H1 (cell line): ENCODE data around the gene NPSR1. TPM values are rescaled to one million over a fixed set of nuclear protein-coding genes. Genes with fewer than 3 reads are reported as not detected.

Experiments used
- CTCF ChIA-PET: fragments of 300-600 bp; sonication (Branson Sonifier 250); formaldehyde crosslinking; loops from one replicate; lab custom pipeline; 2021; ENCODE audit not compliant: partially characterized antibody; lab: Charles Lee
- POLR2A ChIA-PET: fragments of 300-600 bp; sonication (Branson Sonifier 250); formaldehyde crosslinking; loops from one replicate; lab custom pipeline; 2021; ENCODE audit warnings: inconsistent platforms; ENCODE audit not compliant: partially characterized antibody; lab: Charles Lee
- DNase-seq, 2 experiments: peaks; one replicate each; pipeline versions ENCODE4 v3.0.0 to v3.0.0-alpha.2; 2010 to 2022; ENCODE audit warnings: low spot score in 2 of 2, low read depth in 1 of 2, mixed read lengths in 1 of 2
- FAIRE-seq: peaks from 2 replicates; lab custom pipeline; 2011; peaks lifted over from hg19 to GRCh38; lab: Jason Lieb, UNC
- H2AFZ ChIP-seq: 2 replicates; pipeline ENCODE4 v1.8.1; 2012; ENCODE audit warnings: low read length, inconsistent platforms
- H2AK5ac ChIP-seq: 2 replicates; pipeline ENCODE4 v1.6.1; 2013; ENCODE audit warnings: low read depth, low read length
- H2BK120ac ChIP-seq: replicated peaks from 2 replicates; pipeline ENCODE3; 2013; ENCODE audit warnings: low read depth, low read length, inconsistent platforms
- H2BK12ac ChIP-seq: 2 replicates; pipeline ENCODE4 v1.6.1; 2013; ENCODE audit warnings: low read depth, low read length
- H2BK15ac ChIP-seq: 2 replicates; pipeline ENCODE4 v1.6.1; 2013; ENCODE audit warnings: low read length
- H2BK20ac ChIP-seq: 2 replicates; pipeline ENCODE4 v1.6.1; 2013; ENCODE audit warnings: low read length
- H2BK5ac ChIP-seq: 2 replicates; pipeline ENCODE4 v1.6.1; 2013; ENCODE audit warnings: low read depth, low read length
- H3K14ac ChIP-seq: 2 replicates; pipeline ENCODE4 v1.6.1; 2013; ENCODE audit warnings: inconsistent platforms; ENCODE audit not compliant: insufficient read length
- H3K18ac ChIP-seq: 2 replicates; pipeline ENCODE4 v1.6.1; 2013; ENCODE audit warnings: low read length; ENCODE audit errors: extremely low read depth
- H3K23ac ChIP-seq: 2 replicates; pipeline ENCODE4 v1.6.1; 2013; ENCODE audit warnings: inconsistent platforms; ENCODE audit not compliant: insufficient read length
- H3K23me2 ChIP-seq: 2 replicates; pipeline ENCODE4 v1.6.1; 2013; ENCODE audit warnings: low read depth, low read length
- H3K27ac ChIP-seq: 2 replicates; pipeline ENCODE4 v1.6.1; 2011; ENCODE audit warnings: low read depth, low read length, inconsistent platforms
- H3K27me3 ChIP-seq, 4 experiments: replicated peaks in 1 of 4; 1 replicate in 1 of 4; 2 replicates in 3 of 4; pipeline versions ENCODE4 v1.6.1 to v1.8.1; 2011 to 2013; ENCODE audit warnings: low read length in 3 of 4, mild to moderate bottlenecking in 3 of 4, inconsistent platforms in 2 of 4, mixed read lengths in 2 of 4, moderate library complexity in 1 of 4; ENCODE audit not compliant: control insufficient read depth in 3 of 4, insufficient read depth in 3 of 4; ENCODE audit errors: extremely low read depth in 1 of 4
- H3K36me3 ChIP-seq, 4 experiments: 2 replicates each; pipeline versions ENCODE4 v1.6.1 to v1.8.1; 2011 to 2013; ENCODE audit warnings: mild to moderate bottlenecking in 4 of 4, low read length in 3 of 4, moderate library complexity in 2 of 4, control low read depth in 1 of 4, inconsistent platforms in 1 of 4; ENCODE audit not compliant: insufficient read depth in 4 of 4, control insufficient read depth in 2 of 4
- H3K4ac ChIP-seq: replicated peaks from 2 replicates; pipeline ENCODE3; 2013; ENCODE audit warnings: low read length, low read depth, mixed read lengths, inconsistent platforms; ENCODE audit not compliant: insufficient read length
- H3K4me1 ChIP-seq, 4 experiments: replicated peaks in 1 of 4; 1 replicate in 1 of 4; 2 replicates in 3 of 4; pipeline versions ENCODE4 v1.6.1 to v1.8.1; 2011 to 2013; ENCODE audit warnings: low read length in 3 of 4, inconsistent platforms in 2 of 4, mixed read lengths in 1 of 4; ENCODE audit not compliant: insufficient read depth in 4 of 4, control insufficient read depth in 3 of 4
- H3K4me2 ChIP-seq, 2 experiments: 2 replicates each; pipeline versions ENCODE4 v1.6.1 to v1.8.1; 2011 to 2013; ENCODE audit warnings: low read depth in 2 of 2, low read length in 2 of 2, control low read depth in 1 of 2, inconsistent platforms in 1 of 2, mild to moderate bottlenecking in 1 of 2; ENCODE audit not compliant: insufficient read depth in 1 of 2
- H3K4me3 ChIP-seq, 4 experiments: fragments of 200-600, 300-600 bp in 1 of 4; sonication (generic), shearing (Covaris generic), sonication (Bioruptor Twin) in 1 of 4; 2 replicates each; pipeline versions ENCODE4 v1.5.1 to v1.8.1; 2011 to 2016; ENCODE audit warnings: low read length in 4 of 4, low read depth in 3 of 4, control low read depth in 2 of 4, inconsistent platforms in 2 of 4, mild to moderate bottlenecking in 2 of 4, mixed read lengths in 1 of 4, moderate library complexity in 1 of 4; ENCODE audit not compliant: insufficient read depth in 2 of 4; ENCODE audit errors: extremely low read depth in 1 of 4
- H3K56ac ChIP-seq: replicated peaks from 2 replicates; pipeline ENCODE3; 2013; ENCODE audit warnings: low read depth, mild to moderate bottlenecking, mixed read lengths, low read length, inconsistent platforms; ENCODE audit not compliant: insufficient read length
- H3K79me1 ChIP-seq: 2 replicates; pipeline ENCODE4 v1.6.1; 2013; ENCODE audit warnings: low read depth, low read length, control low read depth
- H3K79me2 ChIP-seq, 2 experiments: 2 replicates each; pipeline versions ENCODE4 v1.6.1 to v1.8.1; 2012 to 2013; ENCODE audit warnings: low read length in 2 of 2, mild to moderate bottlenecking in 2 of 2, inconsistent platforms in 1 of 2; ENCODE audit not compliant: insufficient read depth in 2 of 2, control insufficient read depth in 1 of 2
- H3K9ac ChIP-seq, 4 experiments: replicated peaks in 1 of 4; 1 replicate in 1 of 4; 2 replicates in 3 of 4; pipeline versions ENCODE4 v1.6.1 to v1.8.1; 2011 to 2013; ENCODE audit warnings: low read depth in 3 of 4, low read length in 3 of 4, control low read depth in 2 of 4, mild to moderate bottlenecking in 2 of 4, moderate library complexity in 2 of 4, inconsistent platforms in 1 of 4; ENCODE audit errors: extremely low read depth in 1 of 4
- H3K9me3 ChIP-seq, 2 experiments: 2 replicates each; pipeline versions ENCODE4 v1.6.1 to v1.8.1; 2012 to 2013; ENCODE audit warnings: mild to moderate bottlenecking in 2 of 2, moderate library complexity in 2 of 2, control low read depth in 1 of 2, inconsistent platforms in 1 of 2, low read depth in 1 of 2, low read length in 1 of 2, mixed read lengths in 1 of 2; ENCODE audit not compliant: insufficient read depth in 2 of 2
- H4K20me1 ChIP-seq, 2 experiments: replicated peaks in 1 of 2; 2 replicates each; pipeline versions ENCODE3 to v1.8.1; 2011 to 2013; ENCODE audit warnings: inconsistent platforms in 2 of 2, low read length in 2 of 2, mild to moderate bottlenecking in 1 of 2; ENCODE audit not compliant: insufficient read depth in 2 of 2, control insufficient read depth in 1 of 2
- H4K5ac ChIP-seq: 2 replicates; pipeline ENCODE4 v1.6.1; 2013; ENCODE audit warnings: low read length, low read depth, mixed read lengths, inconsistent platforms; ENCODE audit not compliant: insufficient read length
- H4K8ac ChIP-seq: 2 replicates; pipeline ENCODE4 v1.8.0; 2013; ENCODE audit warnings: mild to moderate bottlenecking, moderate library complexity, low read length, inconsistent platforms; ENCODE audit not compliant: insufficient read depth; ENCODE audit errors: extremely low read depth
- H4K91ac ChIP-seq: replicated peaks from 2 replicates; pipeline ENCODE3; 2013; ENCODE audit warnings: low read length, mixed read lengths, inconsistent platforms; ENCODE audit not compliant: insufficient read length
- ASH2L ChIP-seq: fragments of 200-600, 300-600 bp; sonication (generic); IDR thresholded peaks from one replicate; pipeline ENCODE4 v1.7.1; 2017; ENCODE audit warnings: low read length
- ATF3 ChIP-seq: IDR thresholded peaks from 2 replicates; pipeline ENCODE4 v1.6.1; 2011; ENCODE audit warnings: low read depth, mild to moderate bottlenecking, low read length; ENCODE audit not compliant: insufficient read depth
- CTCF ChIP-seq, 3 experiments: IDR thresholded peaks; 1 replicate in 2 of 3; 2 replicates in 1 of 3; pipeline versions ENCODE4 v1.5.1 to v1.6.1; 2011; ENCODE audit warnings: low read length in 3 of 3, mild to moderate bottlenecking in 3 of 3, inconsistent platforms in 2 of 3, low read depth in 1 of 3, moderate library complexity in 1 of 3; ENCODE audit not compliant: insufficient read depth in 1 of 3; ENCODE audit errors: control extremely low read depth in 1 of 3
- EP300 ChIP-seq, 2 experiments: IDR thresholded peaks; 1 replicate in 1 of 2; 2 replicates in 1 of 2; pipeline ENCODE4 v1.6.1; 2011 to 2012; ENCODE audit warnings: low read depth in 2 of 2, low read length in 2 of 2, mild to moderate bottlenecking in 2 of 2, borderline replicate concordance in 1 of 2, inconsistent platforms in 1 of 2, moderate library complexity in 1 of 2
- EZH2 ChIP-seq: fragments of 200-600 bp; sonication (generic); IDR thresholded peaks from 2 replicates; pipeline ENCODE4 v1.7.1; 2012; ENCODE audit warnings: low read depth, mild to moderate bottlenecking, moderate library complexity, low read length, inconsistent platforms; ENCODE audit not compliant: severe bottlenecking
- HDAC2 ChIP-seq, 2 experiments: fragments of 300-600 bp in 1 of 2; sonication (generic) in 1 of 2; IDR thresholded peaks; 2 replicates each; pipeline ENCODE4 v1.6.1; 2011 to 2012; ENCODE audit warnings: low read depth in 2 of 2, low read length in 2 of 2, mild to moderate bottlenecking in 2 of 2, moderate library complexity in 2 of 2, borderline replicate concordance in 1 of 2, inconsistent platforms in 1 of 2
- KDM1A ChIP-seq: fragments of 200-600, 300-600 bp; sonication (generic); IDR thresholded peaks from 2 replicates; pipeline ENCODE4 v1.7.1; 2016; ENCODE audit warnings: mild to moderate bottlenecking, low read length, borderline replicate concordance
- KDM5A ChIP-seq: fragments of 200-600 bp; IDR thresholded peaks from 2 replicates; pipeline ENCODE4 v1.7.1; 2012; ENCODE audit warnings: mild to moderate bottlenecking, low read length, inconsistent platforms, mixed read lengths
- NRF1 ChIP-seq: IDR thresholded peaks from 2 replicates; pipeline ENCODE4 v1.6.1; 2011; ENCODE audit warnings: mild to moderate bottlenecking, low read depth, low read length, improper control_type of control experiment
- POLR2AphosphoS5 ChIP-seq: IDR thresholded peaks from 2 replicates; pipeline ENCODE4 v1.6.1; 2011; ENCODE audit warnings: low read depth, low read length
- TEAD4 ChIP-seq: IDR thresholded peaks from 2 replicates; pipeline ENCODE4 v1.6.1; 2012; ENCODE audit warnings: low read depth, low read length, inconsistent platforms, mixed read lengths
- WGBS, 2 experiments: shearing (Covaris generic) in 1 of 2; methylation state at CpG; one replicate each; pipeline versions ENCODE4 v1.1.6 to v1.1.7; 2013 to 2015; ENCODE audit warnings: low lambda C conversion rate in 2 of 2, mixed read lengths in 2 of 2, inconsistent platforms in 1 of 2, low coverage in 1 of 2, missing lambda C conversion rate in 1 of 2; ENCODE audit not compliant: insufficient replicate concordance in 2 of 2, insufficient coverage in 1 of 2, insufficient read length in 1 of 2; ENCODE audit errors: extremely low coverage in 1 of 2, missing lambda C conversion rate in 1 of 2; 5-methylcytosine and 5-hydroxymethylcytosine counted together
- polyA plus RNA-seq, 7 experiments: library from polyadenylated mRNA; depleted of rRNA in 3 of 7; stranded (reverse) in 5 of 7; unstranded in 2 of 7; fragments of >200 nt in 5 of 7; fragments of 200-250 nt in 2 of 7; gene quantifications; 1 replicate in 5 of 7; 2 replicates in 1 of 7; 4 replicates in 1 of 7; pipeline versions ENCODE4 v1.2.1 to v1.2.3, GENCODE V29; 2011 to 2013; ENCODE audit warnings: missing spikeins in 2 of 7, mixed read lengths in 2 of 7
- total RNA-seq: library from RNA; stranded (reverse); fragmentation: NEBNext Ultra II Directional; extraction: Animal tissue kit (Norgen Biotek cat#: 25700); gene quantifications from 2 replicates; pipeline ENCODE4 v1.2.1, GENCODE V29; 2021

NPSR1 gene
- total and polyA plus RNA-seq, 2 of the 8 experiments (the other 6 are each of a cell fraction or from before 2014, with no cell fraction given): not detected

DNA sequence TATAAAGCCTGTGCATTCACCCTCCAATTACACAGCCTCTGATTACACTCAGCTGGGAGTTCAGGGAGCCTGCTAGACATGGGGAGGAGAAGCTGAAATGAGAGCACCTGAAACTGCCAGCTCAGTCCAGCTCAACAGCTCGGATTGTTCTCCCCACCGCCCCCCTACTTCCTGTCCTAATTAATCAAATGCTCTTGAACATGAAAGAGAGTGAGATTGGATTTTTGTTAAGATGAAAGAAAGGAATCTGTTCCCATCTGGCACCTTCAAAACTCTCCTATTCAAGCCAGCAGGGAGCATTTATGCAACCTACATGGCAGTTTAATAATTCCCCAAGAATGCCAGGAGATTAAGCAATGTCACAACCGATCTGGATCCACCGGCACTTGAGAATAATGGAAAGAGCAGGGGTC lies 98.0 kb downstream of the NPSR1 start:
- no peak overlapping the region for H3K27ac ChIP-seq
- no peak overlapping the region for H4K8ac ChIP-seq
- no peak overlapping the region for H2BK5ac ChIP-seq
- no peak overlapping the region for H4K91ac ChIP-seq
- ChIA-PET CTCF (interaction anchor here (0.5 to 2.5 kb wide), 5 partner anchors 14 to 172 kb away, joined by 3 to 10 read pairs (median 5); no protein-coding TSS in a partner anchor), POLR2A (no interaction called here)
- H3K36me3 ChIP-seq: no peaks in the 10 kb centered on the region
- no peaks in the 10 kb centered on the region; a peak in 2 of 7 replicates for H3K4me1 ChIP-seq
- H2BK12ac ChIP-seq: no peak overlapping the region
- H2BK15ac ChIP-seq: no peak overlapping the region
- H3K9me3 ChIP-seq: no peaks in the 10 kb centered on the region
- H3K56ac ChIP-seq: no peak overlapping the region
- no peak overlapping the region for H2AK5ac ChIP-seq
- H4K5ac ChIP-seq: no peak overlapping the region
- H3K4ac ChIP-seq: no peak overlapping the region
- no peak overlapping the region for H3K4me2 ChIP-seq
- no peak for DNase-seq
- no peak overlapping the region for H2BK20ac ChIP-seq
- H2AFZ ChIP-seq: no peak overlapping the region
- H3K23me2 ChIP-seq: no peaks in the 10 kb centered on the region
- no peak overlapping the region for H3K23ac ChIP-seq
- H3K14ac ChIP-seq: no peak overlapping the region
- H3K9ac ChIP-seq: no peak overlapping the region
- H3K4me3 ChIP-seq: no peak overlapping the region
- H3K79me1 ChIP-seq: no peaks in the 10 kb centered on the region
- WGBS, 2 experiments: 92% methylated on average over 4 of the region's 4 CpGs; no CpG with 5 or more reads in 1 of the 2 experiments
- no peaks in the 10 kb centered on the region for H3K79me2 ChIP-seq
- H2BK120ac ChIP-seq: no peak overlapping the region
- FAIRE-seq: no peak
- no peaks in the 10 kb centered on the region for H4K20me1 ChIP-seq
- no peaks in the 10 kb centered on the region for H3K27me3 ChIP-seq
- H3K18ac ChIP-seq: no peak overlapping the region
- TF ChIP-seq ATF3 (no peak), EP300 (IDR thresholded peaks at IDR 0.05; ENCODE audit: borderline replicate concordance in 1 of 2, low read depth in 2 of 2, low read length in 2 of 2) (no peak), ASH2L (no peak), TEAD4 (no peak), EZH2 (no peak), KDM1A (no peak), POLR2AphosphoS5 (no peak), HDAC2 (IDR thresholded peaks at IDR 0.05; ENCODE audit: borderline replicate concordance in 1 of 2, low read depth in 2 of 2, low read length in 2 of 2) (no peak), CTCF (IDR thresholded peaks at IDR 0.05; ENCODE audit: control extremely low read depth in 1 of 3, insufficient read depth in 1 of 3, low read depth in 1 of 3, low read length in 3 of 3) (no peak), KDM5A (no peak), NRF1 (no peak)
